ENCODE measurements around the gene SCN3B.
"Not testable (repeated sequence)": the region's sequence is repeated elsewhere in the genome, so short reads cannot be mapped to it uniquely, and the experiment has no call there.

The SCN3B gene, protein sequence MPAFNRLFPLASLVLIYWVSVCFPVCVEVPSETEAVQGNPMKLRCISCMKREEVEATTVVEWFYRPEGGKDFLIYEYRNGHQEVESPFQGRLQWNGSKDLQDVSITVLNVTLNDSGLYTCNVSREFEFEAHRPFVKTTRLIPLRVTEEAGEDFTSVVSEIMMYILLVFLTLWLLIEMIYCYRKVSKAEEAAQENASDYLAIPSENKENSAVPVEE

GRCh38 chr11:123654566-123655081, at the start of gene SCN3B:
SCN3B (minus strand) TSS chr11:123654624; CDS start chr11:123653801, 823 bp downstream.
- DNase-seq (ENCODE audit: low read depth) = no peak

GRCh38 chr11:123702696-123703095, 48.3 kb upstream of the SCN3B start:
- no peak for DNase-seq (ENCODE audit: low read depth)

DNA sequence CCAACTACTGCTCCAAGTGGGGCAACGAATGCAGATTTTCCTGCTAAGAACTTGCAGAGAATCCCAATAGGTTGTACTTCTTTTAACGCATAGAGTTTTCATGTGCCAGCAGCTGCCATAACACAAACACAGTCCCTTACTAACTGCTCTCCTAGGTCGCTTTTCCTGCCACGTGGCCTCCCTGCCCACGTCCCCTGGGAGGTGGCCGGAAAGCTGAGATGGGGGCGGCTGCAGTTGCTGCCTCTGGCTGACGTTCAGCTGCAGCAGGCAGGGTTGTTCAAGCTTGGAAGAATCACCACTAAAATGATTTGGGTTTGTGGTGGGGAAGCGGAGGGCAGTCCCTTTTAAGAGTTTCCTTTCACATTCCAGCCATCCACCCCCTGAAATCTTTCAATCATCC, 47.7 kb upstream of the SCN3B start:
- DNase-seq (ENCODE audit: low read depth) = no peak

DNA sequence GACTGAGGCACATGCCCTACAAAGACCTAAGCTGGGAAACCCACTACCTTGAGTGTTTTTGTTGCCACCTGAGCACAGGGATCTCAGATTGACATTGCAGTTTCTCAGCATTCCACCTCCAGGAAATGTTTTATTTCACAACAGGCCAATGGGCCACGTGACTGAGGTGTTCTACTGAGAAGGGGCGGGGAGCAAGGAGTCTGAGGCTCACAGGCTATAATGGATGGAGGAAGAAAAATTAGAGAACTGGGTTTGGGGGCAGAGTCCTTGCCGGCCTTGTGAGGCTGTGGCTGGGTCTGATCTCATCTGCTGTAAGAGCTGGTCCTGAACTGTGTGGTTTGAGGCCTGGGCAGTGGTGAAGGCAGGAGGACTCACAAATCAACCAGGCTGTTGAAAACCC, 46.3 kb upstream of the SCN3B start:
- DNase-seq (ENCODE audit: low read depth) = no peak

- no peak for DNase-seq (ENCODE audit: low read depth)
Measured at GRCh38 chr11:123698546-123699127, 44.2 kb upstream of the SCN3B start.

DNA sequence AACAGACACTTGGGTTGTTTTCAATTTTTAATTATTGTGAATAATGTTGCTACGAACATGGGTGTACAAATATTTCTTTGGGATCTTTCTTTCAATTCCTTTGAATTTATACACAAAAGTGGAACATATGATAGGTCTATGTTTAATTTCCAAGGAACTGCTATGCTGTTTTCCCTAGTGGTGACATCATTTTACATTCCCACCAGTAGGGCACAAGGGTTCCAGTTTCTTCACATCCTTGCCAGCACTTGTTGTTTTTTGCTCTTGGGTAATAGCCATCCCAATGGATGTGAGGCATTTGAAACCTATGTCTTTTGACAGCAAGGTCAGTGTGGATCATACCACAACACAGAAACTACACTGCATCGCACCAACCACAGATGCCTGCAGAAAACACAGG, 41.8 kb upstream of the SCN3B start:
- DNase-seq (ENCODE audit: low read depth) = no peak

DNA sequence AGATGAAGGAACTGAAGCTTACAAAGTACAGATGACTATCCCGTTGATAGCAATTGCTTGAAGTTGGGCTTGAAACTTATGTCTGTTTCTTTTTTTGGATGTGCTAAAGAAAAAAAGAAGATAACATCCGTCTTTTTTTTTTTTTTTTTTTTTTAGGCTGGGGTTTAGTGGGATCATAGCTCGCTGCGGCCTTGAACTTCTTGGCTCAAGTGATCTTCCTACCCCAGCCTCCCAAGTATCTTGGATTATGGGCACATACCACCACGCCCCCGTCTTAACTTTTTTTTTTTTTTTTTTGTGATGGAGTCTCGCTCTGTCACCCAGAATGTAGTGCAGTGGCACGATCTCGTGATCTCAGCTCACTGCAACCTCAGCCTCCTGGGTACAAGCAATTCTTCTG, 40.8 kb upstream of the SCN3B start:
- DNase-seq (ENCODE audit: low read depth) = no peak

- DNase-seq (ENCODE audit: low read depth) = no peak
Measured at GRCh38 chr11:123694551-123694950, 40.1 kb upstream of the SCN3B start.

DNA sequence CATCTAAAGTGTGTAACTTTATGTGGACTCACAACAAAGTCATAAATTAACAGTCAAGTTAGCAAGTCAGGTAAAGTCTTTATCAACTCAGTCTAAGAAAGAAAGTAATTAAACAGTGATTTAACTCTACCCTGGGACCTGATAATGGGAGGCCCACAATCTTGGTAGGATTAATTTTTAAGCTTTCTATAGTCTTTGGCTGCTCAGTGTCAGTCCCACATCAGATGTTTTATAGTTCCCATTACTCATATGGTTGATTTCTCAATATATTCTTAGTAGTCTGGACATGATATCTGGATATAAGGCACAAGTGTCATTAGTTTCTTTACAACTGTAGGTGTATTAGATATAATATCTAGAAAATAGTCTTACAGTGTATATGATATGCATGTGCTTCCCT, 38.5 kb upstream of the SCN3B start:
- DNase-seq (ENCODE audit: low read depth) = no peak

DNA sequence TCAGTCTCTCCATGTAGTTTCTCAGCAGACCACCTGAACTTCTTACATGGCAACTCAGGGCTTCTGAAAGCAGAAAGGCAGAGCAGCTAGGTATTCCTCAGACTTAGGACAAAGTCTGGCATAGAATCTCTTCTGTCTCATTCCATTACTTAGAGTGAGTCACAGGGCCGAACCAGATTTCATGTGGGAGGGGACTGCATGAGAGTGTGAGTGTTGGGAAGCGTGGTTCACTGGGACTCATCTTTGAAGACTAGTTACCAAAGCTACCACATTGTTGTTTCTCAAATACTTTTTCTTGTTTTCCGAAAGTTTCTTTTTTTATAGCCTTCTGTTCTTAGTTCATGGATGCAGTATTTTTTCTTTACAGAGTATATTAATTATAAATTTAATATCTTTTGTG, 36.1 kb upstream of the SCN3B start:
- no peak for DNase-seq (ENCODE audit: low read depth)

DNA sequence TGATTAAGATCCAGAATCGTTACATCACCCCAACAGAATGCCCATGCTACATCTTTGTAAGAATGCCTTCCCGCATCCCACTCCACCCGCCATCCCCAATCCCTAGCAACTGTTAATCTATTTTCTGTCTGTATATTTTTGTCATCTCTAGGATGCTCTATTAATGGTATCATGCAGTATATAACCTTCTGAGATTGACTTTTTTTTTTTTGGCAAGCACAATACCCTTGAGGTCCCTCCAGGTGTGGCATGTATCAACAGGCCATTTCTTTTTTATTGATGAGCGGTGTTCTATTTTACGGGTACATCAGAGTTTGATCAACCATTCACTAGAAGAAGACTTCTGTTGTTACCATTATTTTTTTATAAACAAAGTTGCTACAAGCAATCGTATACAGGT, 30.2 kb upstream of the SCN3B start:
- no peak for DNase-seq (ENCODE audit: low read depth)

- no peak for DNase-seq (ENCODE audit: low read depth)
Measured at GRCh38 chr11:123683428-123684170, 29.2 kb upstream of the SCN3B start.

DNA sequence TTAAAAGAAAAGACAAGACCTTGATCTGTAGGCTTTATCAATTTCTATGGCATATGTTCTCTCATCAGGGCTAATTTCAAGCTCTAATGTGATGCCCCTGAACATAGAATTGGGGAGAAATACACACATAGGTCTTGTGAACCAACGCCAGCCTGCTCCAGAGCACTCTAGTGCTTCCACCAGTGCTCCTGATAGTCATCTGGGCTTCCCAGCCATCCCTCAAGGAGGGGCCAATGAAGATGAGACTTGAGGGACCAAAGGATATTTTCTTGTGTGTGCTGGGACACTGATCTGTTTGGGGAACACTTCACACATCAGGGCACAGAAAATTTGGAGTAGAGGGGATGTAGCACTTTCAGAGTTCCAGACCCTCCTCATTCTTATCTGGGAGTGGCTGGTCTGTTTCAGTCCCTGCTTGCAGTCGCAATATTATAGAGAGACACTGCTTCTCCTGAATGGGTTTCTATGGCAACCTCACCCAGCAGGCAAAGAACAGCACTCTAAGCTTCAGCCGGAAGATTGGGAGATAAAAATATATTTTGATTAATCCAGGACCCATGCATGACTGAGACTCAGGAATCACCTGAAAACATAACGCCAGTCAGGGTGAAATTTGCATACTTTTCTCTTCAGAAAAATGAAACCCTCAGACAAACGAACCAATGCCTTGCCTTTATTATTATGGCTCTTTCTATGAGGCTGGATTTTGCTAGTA, 28.4 kb upstream of the SCN3B start:
- DNase-seq (ENCODE audit: low read depth) = no peak

DNA sequence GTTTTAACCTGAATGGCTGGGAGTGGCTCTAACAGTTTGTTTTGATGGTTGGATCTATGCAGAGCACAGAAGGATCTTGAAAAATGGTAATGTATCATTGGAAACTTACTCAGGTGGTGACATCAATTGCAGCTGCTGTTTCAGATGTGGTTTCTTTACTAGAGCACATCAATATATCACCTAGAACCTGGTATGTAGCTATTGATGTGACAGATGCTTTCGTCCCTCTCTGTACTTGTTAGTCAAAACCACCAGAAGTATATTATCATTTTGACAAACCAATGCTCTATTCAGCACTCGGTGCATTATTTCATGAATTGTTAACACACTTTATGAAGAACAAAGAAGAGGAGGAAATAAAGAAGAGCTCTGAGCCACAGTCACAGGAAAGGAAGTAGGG, 26.6 kb upstream of the SCN3B start:
- DNase-seq (ENCODE audit: low read depth) = no peak

GRCh38 chr11:123678246-123678645, 23.8 kb upstream of the SCN3B start:
- DNase-seq (ENCODE audit: low read depth) = no peak

- DNase-seq (ENCODE audit: low read depth) = no peak
Measured at GRCh38 chr11:123677510-123677909, 23.1 kb upstream of the SCN3B start.

DNA sequence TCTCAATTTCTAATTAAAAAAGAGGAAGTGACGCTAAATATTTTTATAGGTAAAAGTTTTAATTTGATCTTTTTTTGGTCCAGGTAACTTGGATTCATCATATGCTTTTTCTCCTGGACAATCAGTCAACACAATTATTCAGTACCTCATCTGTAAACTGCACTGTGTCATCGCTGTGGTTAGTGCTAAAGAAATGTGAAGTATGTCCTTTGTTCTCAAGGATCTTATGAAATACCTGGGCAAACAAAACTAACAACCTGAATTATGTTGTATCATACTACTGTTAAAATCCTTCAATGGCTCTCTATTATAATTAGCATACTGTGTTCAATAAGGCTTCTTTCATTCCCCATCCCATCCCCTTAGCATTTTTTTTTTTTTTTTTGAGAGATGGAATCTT, 19.9 kb upstream of the SCN3B start:
- no peak for DNase-seq (ENCODE audit: low read depth)

GRCh38 chr11:123672568-123672967, 18.1 kb upstream of the SCN3B start:
- no peak for DNase-seq (ENCODE audit: low read depth)

DNA sequence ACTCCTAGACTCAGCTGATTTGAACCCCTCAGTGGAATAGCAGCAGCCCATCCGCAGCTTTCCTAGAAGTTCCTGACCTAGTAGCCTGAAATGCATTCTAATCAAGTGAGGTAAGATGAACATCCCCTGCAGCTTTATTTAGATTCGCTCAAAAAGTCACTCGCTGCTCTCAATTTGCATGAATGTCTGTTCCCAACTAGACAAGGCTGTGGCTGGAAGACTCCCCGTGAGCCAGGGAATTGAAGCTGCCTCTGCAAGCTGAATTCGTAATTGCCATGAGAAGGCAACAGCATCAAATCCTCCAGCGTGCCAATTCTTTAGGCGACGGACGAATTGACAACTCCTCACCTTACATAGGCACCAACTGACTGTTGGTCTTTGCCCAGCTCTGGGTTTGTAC, 17.1 kb upstream of the SCN3B start:
- DNase-seq (ENCODE audit: low read depth) = no peak

DNA sequence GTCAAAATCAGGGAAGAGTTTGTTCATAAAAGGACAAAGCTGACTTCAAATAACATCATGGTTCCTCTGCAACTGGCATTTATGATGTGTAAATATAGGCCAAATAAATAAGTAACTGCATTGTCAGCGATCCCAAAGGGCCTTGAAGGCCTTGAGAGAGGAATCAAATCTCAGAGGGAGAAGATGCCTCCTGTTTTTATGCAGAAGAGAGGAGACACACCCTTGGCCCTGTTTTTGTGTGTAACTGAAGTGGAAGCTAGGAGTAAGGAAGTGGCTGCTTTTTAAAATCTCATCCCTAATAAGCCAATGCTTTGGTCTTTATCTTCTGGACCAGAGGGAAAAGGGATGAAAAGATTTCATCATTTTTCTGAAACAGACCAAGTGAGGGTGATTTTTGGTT, 15.7 kb upstream of the SCN3B start:
- no peak for DNase-seq (ENCODE audit: low read depth)

- no peak for DNase-seq (ENCODE audit: low read depth)
Measured at GRCh38 chr11:123665306-123665705, 10.9 kb upstream of the SCN3B start.

GRCh38 chr11:123659965-123660364, 5.5 kb upstream of the SCN3B start:
- not testable (repeated sequence) for DNase-seq (ENCODE audit: low read depth)

- DNase-seq (ENCODE audit: low read depth) = no peak
Measured at GRCh38 chr11:123659311-123659710, 4.9 kb upstream of the SCN3B start.
